Brain microvascular endothelial cell (primary cell): ENCODE measurements around the gene NRF1.

ENCODE experiments used
- DNase-seq: peaks from one replicate; pipeline ENCODE4 v3.0.0-alpha.2; 2020
- H3K27ac ChIP-seq: fragments of 250-450 bp; sonication (Bioruptor Pico); 2 replicates; pipeline ENCODE4 v1.5.1; 2020; ENCODE audit warnings: mild to moderate bottlenecking, moderate library complexity
- H3K27me3 ChIP-seq: fragments of 250-450 bp; sonication (Bioruptor Pico); replicated peaks from 2 replicates; pipeline ENCODE4 v1.5.1; 2020; ENCODE audit warnings: mild to moderate bottlenecking
- H3K36me3 ChIP-seq: fragments of 250-450 bp; sonication (Bioruptor Pico); replicated peaks from 2 replicates; pipeline ENCODE4 v1.5.1; 2020; ENCODE audit warnings: mild to moderate bottlenecking
- H3K4me3 ChIP-seq: 2 replicates; pipeline ENCODE4 v1.5.1; 2011; ENCODE audit warnings: low read depth, mild to moderate bottlenecking, control low read depth, low read length, moderate library complexity
- in situ Hi-C: cut with HindIII; loops from 2 replicates; pipeline ENCODE4 v1.10.0; 2017; ENCODE audit warnings: low sequenced_read_pairs, low pct_ligation_motif_present
- TF ChIP-seq, protein P1 (sequence below): IDR thresholded peaks from 2 replicates; pipeline ENCODE4 v1.5.1; 2011; ENCODE audit warnings: low read depth, mild to moderate bottlenecking, moderate library complexity, low read length, control low read depth, inconsistent platforms; ENCODE audit errors: missing control alignments

NRF1 gene

DNA sequence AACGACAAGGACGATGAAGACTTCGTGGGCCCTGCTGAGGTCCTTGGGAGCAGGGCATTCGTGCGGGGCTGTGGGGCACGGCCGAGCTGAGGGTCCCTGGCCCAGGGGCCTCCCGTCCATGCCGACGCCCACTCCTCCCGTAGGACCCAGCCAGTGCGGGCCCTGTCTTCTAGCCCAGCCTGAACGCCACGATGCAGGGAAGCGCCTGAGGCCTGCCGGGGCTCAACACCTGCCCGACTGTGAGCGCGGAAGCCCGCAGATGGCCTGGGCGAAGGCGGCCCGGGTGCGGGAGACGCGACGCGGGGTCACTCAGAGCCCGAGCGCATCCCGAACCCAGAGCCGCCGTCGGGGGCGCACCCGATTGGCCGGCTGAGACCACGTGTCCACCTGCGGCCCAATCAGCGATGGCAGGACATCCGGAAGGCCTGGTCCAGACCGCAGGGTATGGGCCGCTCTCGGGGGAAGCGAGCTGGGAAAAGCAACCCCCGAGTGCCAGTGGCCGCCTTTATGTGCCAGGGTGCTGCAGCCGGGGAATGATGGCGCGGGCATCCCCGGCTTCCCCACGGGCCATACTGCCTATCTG lies 151.0 kb downstream of the NRF1 start:
- Histone ChIP-seq H3K27ac (no peak overlapping the region), H3K27me3 (no peaks in the 10 kb centered on the region), H3K4me3 (no peak overlapping the region), H3K36me3 (no peaks in the 10 kb centered on the region)
- TF ChIP-seq, protein P1, sequence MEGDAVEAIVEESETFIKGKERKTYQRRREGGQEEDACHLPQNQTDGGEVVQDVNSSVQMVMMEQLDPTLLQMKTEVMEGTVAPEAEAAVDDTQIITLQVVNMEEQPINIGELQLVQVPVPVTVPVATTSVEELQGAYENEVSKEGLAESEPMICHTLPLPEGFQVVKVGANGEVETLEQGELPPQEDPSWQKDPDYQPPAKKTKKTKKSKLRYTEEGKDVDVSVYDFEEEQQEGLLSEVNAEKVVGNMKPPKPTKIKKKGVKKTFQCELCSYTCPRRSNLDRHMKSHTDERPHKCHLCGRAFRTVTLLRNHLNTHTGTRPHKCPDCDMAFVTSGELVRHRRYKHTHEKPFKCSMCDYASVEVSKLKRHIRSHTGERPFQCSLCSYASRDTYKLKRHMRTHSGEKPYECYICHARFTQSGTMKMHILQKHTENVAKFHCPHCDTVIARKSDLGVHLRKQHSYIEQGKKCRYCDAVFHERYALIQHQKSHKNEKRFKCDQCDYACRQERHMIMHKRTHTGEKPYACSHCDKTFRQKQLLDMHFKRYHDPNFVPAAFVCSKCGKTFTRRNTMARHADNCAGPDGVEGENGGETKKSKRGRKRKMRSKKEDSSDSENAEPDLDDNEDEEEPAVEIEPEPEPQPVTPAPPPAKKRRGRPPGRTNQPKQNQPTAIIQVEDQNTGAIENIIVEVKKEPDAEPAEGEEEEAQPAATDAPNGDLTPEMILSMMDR: no peak
- no peak for DNase-seq
- in situ Hi-C loops: no loop called here

DNA sequence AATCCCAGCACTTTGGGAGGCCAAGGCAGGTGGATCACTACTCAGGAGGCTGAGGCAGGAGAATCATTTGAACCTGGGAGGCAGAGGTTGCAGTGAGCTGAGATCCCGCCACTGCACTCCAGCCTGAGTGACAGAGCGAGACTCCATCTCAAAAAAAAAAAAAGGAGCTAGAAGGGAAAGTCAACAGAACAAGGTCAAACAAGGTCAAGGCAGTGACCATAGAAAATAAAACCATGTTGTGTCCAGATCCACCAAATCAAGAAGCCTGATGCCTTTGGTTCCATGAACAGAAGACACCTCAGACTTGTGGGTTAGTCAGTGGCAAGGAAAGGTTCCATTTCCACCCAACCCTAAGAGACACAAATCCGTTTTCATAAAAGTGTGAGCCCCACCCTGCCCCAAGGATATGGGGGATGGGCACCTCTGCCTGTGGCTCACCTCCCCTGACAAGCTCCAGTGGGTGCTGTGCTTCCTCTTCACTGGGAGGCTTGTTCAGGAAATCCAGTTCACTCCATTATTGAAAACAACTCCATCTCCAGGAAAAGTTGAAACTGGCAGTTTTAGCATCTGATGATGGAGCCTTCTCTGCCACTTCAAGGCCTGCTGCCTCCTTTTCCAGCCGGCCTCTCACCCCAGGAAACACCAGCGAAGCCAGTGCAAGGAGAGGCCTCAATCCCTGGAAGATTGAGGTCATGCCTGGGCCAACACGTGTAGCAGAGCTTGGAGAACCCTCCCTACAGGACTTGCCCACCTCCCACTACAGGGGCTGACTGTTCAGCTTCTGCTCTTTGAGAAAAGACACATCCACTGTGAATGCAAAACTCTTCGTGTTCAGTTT lies 152.9 kb downstream of the NRF1 start:
- TF ChIP-seq, protein P1: no peak
- DNase-seq: no peak
- no peak overlapping the region for H3K27ac ChIP-seq
- H3K36me3 ChIP-seq: no peaks in the 10 kb centered on the region
- no peaks in the 10 kb centered on the region for H3K27me3 ChIP-seq
- in situ Hi-C loops: no loop called here
- H3K4me3 ChIP-seq: no peak overlapping the region

DNA sequence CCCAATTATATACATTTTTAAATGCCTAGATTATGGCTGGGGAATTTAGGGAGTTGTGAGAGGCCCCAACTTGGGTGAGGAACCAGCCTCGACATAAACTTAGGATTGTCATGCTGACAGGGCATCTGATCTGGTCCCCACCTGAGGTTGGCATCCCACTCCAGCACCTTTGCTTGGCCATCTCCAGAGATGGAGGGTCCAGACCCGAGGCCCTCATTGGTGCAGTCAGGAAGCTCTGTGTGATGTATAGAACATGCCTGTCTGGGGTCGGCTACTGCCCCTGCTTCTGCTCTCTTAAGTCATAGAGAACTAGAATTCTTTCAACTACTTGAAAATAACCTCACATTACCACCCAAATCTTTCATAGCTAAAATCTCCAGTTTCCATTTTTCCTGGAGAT lies 153.8 kb downstream of the NRF1 start:
- in situ Hi-C loops: no loop called here
- TF ChIP-seq, protein P1: no peak

DNA sequence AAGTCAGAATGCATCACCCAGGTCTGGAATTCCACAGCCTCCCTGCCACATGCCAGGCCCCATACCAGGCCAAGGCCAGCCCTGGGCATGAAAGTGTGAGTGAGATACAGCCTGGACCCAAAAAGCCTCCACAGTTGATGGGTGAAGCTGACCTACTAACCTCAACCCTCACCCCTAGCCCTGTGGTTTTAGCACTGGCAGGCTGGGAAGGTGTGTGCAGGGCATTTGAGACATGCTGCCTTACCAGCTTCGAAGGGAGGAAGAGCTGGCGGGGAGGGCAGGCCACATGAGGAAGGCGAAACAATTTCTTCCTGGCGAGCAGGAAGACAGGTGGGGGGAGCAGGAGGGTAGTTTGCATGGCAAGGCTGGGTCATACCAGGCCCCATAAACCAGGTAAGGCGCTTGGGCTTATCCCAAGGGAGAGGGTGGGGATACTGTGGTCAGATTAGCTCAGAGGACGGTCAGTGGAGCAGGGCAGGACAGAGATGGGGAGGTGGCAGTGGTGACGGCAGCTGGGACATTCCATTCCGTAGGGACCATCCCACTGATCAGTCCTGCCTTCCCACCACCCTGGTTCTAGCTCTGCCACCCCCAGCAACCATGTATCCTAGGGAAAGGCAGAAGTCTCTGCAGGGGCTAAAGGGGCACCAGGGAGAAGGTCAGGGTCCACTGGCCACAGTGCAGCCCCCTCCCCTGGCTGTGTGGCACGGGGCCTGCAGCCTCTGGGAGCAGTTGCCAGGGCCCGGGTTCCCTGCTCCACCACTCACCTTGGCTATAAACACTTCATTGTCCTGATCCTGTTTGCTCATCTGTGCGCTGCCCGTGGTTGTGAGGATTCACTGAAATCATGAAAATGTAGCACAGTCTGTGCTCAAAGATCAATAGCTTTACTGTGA lies 155.8 kb downstream of the NRF1 start:
- Histone ChIP-seq H3K36me3 (no peaks in the 10 kb centered on the region), H3K27ac (no peak overlapping the region), H3K4me3 (no peak overlapping the region), H3K27me3 (no peaks in the 10 kb centered on the region)
- no peak for DNase-seq
- in situ Hi-C loops: no loop called here
- TF ChIP-seq, protein P1: no peak

More for the DNA sequence above, 153.8 kb downstream of the NRF1 start:
- no peaks in the 10 kb centered on the region for H3K36me3 ChIP-seq
- no peak for DNase-seq
- H3K27me3 ChIP-seq: no peaks in the 10 kb centered on the region
- no peak overlapping the region for H3K4me3 ChIP-seq
- no peak overlapping the region for H3K27ac ChIP-seq

DNA sequence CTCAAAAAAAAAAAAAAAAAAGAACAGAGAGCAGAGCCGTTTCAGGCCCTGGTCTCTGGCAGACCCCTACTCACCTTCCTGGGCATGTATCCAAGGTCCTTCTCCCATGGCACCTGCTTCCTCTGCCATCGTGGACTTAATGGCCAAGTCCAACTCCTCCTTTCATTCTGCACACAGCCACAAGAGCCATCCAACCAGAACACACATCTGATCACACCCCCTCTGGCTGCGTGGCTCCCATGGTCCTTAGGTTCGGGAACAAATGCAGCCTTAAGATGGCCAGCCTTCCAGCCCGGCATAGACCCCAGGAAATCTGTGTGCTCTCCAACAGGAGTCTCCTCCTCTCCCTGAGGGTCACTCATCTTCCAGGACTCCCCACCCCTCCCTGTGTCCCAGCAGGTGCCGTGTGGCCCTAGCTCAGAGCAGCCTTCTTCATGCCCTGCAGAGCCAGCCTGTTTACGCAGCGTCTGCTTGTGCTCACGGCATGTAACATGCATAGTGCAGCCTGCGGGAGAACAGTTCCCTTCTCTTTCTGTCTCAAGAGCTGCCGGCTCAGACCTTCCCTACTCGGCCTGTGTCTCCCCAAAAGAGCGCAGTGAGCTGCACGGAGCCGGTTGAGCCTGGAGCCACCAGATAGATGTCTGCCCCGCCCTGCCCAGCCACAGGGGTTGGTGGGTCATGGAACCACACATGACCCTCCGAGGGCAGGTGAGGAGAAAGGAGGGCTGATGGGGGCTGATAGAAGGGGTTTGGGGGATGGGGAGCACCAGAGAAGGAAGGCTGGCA lies 157.3 kb downstream of the NRF1 start:
- no peak overlapping the region for H3K4me3 ChIP-seq
- no peaks in the 10 kb centered on the region for H3K36me3 ChIP-seq
- in situ Hi-C loops: no loop called here
- TF ChIP-seq, protein P1: no peak
- H3K27ac ChIP-seq: no peak overlapping the region
- no peaks in the 10 kb centered on the region for H3K27me3 ChIP-seq
- no peak for DNase-seq
